H9 (cell line): Measurements from ENCODE around the gene NBPF4. TPM values are rescaled to one million over a fixed set of nuclear protein-coding genes. Genes with fewer than 3 reads are reported as not detected.
"Not testable (repeated sequence)": the region's sequence is repeated elsewhere in the genome, so short reads cannot be mapped to it uniquely, and the experiment has no call there.

Source experiments
- DNase-seq: peaks from one replicate; pipeline ENCODE4 v3.0.0-alpha.2; 2017
- H2AFZ ChIP-seq: one replicate; pipeline ENCODE4 v1.6.1; 2013; ENCODE audit warnings: mild to moderate bottlenecking, low read length, control low read depth, moderate library complexity
- H2AK5ac ChIP-seq: 2 replicates; pipeline ENCODE4 v1.6.1; 2013; ENCODE audit warnings: low read length, control low read depth, mixed read lengths; ENCODE audit not compliant: insufficient read length
- H2BK120ac ChIP-seq: one replicate; pipeline ENCODE4 v1.6.1; 2013; ENCODE audit warnings: low read depth, mild to moderate bottlenecking, low read length, control low read depth, inconsistent platforms; ENCODE audit not compliant: poor library complexity, severe bottlenecking
- H2BK12ac ChIP-seq: 2 replicates; pipeline ENCODE4 v1.6.1; 2013; ENCODE audit warnings: low read length, control low read depth, mixed read lengths, low read depth; ENCODE audit not compliant: insufficient read length
- H2BK15ac ChIP-seq: 2 replicates; pipeline ENCODE4 v1.6.1; 2013; ENCODE audit warnings: low read depth, low read length, control low read depth
- H2BK20ac ChIP-seq: one replicate; pipeline ENCODE4 v1.6.1; 2013; ENCODE audit warnings: low read depth, mild to moderate bottlenecking, low read length, control low read depth, inconsistent platforms; ENCODE audit not compliant: poor library complexity, severe bottlenecking
- H2BK5ac ChIP-seq: 2 replicates; pipeline ENCODE4 v1.6.1; 2013; ENCODE audit warnings: low read length, control low read depth, mixed read lengths; ENCODE audit not compliant: insufficient read length
- H3K14ac ChIP-seq: 2 replicates; pipeline ENCODE4 v1.6.1; 2013; ENCODE audit warnings: low read length, control low read depth; ENCODE audit not compliant: insufficient read depth
- H3K18ac ChIP-seq: 2 replicates; pipeline ENCODE4 v1.6.1; 2013; ENCODE audit warnings: low read depth, mild to moderate bottlenecking, mixed read lengths, low read length, control low read depth; ENCODE audit not compliant: insufficient read length
- H3K23ac ChIP-seq: 2 replicates; pipeline ENCODE4 v1.6.1; 2013; ENCODE audit warnings: low read length, control low read depth, mixed read lengths, low read depth; ENCODE audit not compliant: insufficient read length
- H3K23me2 ChIP-seq: 2 replicates; pipeline ENCODE4 v1.6.1; 2013; ENCODE audit warnings: low read depth, mild to moderate bottlenecking, mixed read lengths, low read length, control low read depth; ENCODE audit not compliant: insufficient read length, poor library complexity, severe bottlenecking
- H3K27ac ChIP-seq: 2 replicates; pipeline ENCODE4 v1.5.1; 2013; ENCODE audit warnings: low read length, control low read depth, mixed read lengths, low read depth; ENCODE audit not compliant: insufficient read length
- H3K27me3 ChIP-seq: 2 replicates; pipeline ENCODE4 v1.6.1; 2013; ENCODE audit warnings: low read length, control low read depth, inconsistent platforms; ENCODE audit not compliant: insufficient read depth
- H3K4ac ChIP-seq: 2 replicates; pipeline ENCODE4 v1.6.1; 2013; ENCODE audit warnings: low read depth, mild to moderate bottlenecking, control low read depth, inconsistent platforms, low read length, moderate library complexity
- H3K4me1 ChIP-seq: 2 replicates; pipeline ENCODE4 v1.6.1; 2013; ENCODE audit warnings: low read length, control low read depth, inconsistent platforms; ENCODE audit not compliant: insufficient read depth
- H3K4me2 ChIP-seq: 2 replicates; pipeline ENCODE4 v1.6.1; 2013; ENCODE audit warnings: low read length, control low read depth, mixed read lengths; ENCODE audit not compliant: insufficient read length, insufficient read depth
- H3K56ac ChIP-seq: 2 replicates; pipeline ENCODE4 v1.6.1; 2013; ENCODE audit warnings: low read depth, mild to moderate bottlenecking, mixed read lengths, low read length, control low read depth; ENCODE audit not compliant: insufficient read length
- H3K79me1 ChIP-seq: 2 replicates; pipeline ENCODE4 v1.6.1; 2013; ENCODE audit warnings: low read depth, mild to moderate bottlenecking, moderate library complexity, low read length, control low read depth, inconsistent platforms; ENCODE audit not compliant: insufficient read depth, poor library complexity, severe bottlenecking
- H3K79me2 ChIP-seq: 2 replicates; pipeline ENCODE4 v1.6.1; 2013; ENCODE audit warnings: low read length, control low read depth, inconsistent platforms; ENCODE audit not compliant: insufficient read depth
- H3K9ac ChIP-seq: 2 replicates; pipeline ENCODE4 v1.6.1; 2013; ENCODE audit warnings: low read length, control low read depth, mixed read lengths; ENCODE audit not compliant: insufficient read length; ENCODE audit errors: extremely low read depth
- H3K9me3 ChIP-seq: one replicate; pipeline ENCODE4 v1.6.1; 2013; ENCODE audit warnings: low read depth, low read length, inconsistent platforms; ENCODE audit not compliant: control insufficient read depth
- H3T11ph ChIP-seq: one replicate; pipeline ENCODE4 v1.6.1; 2013; ENCODE audit warnings: mild to moderate bottlenecking, low read length, control low read depth, inconsistent platforms
- H4K20me1 ChIP-seq: one replicate; pipeline ENCODE4 v1.6.1; 2013; ENCODE audit not compliant: control insufficient read depth, insufficient read length, insufficient read depth
- H4K5ac ChIP-seq: 2 replicates; pipeline ENCODE4 v1.6.1; 2013; ENCODE audit warnings: low read depth, mild to moderate bottlenecking, mixed read lengths, low read length, control low read depth; ENCODE audit not compliant: insufficient read length
- H4K8ac ChIP-seq: replicated peaks from 2 replicates; pipeline ENCODE4 v1.6.1; 2013; ENCODE audit warnings: low read length, control low read depth, mixed read lengths, low read depth; ENCODE audit not compliant: insufficient read length
- H4K91ac ChIP-seq: 2 replicates; pipeline ENCODE4 v1.6.1; 2013; ENCODE audit warnings: low read depth, mild to moderate bottlenecking, moderate library complexity, mixed read lengths, low read length, control low read depth; ENCODE audit not compliant: insufficient read length
- H3K27ac Mint-ChIP-seq, 3 experiments: 2 replicates in 2 of 3; 3 replicates in 1 of 3; pipeline ENCODE4 v1.8.0; 2020 to 2021; ENCODE audit warnings: mixed read lengths in 3 of 3, mild to moderate bottlenecking in 1 of 3, moderate library complexity in 1 of 3
- H3K27me3 Mint-ChIP-seq: 2 replicates; pipeline ENCODE4 v1.8.0; 2021; ENCODE audit warnings: low read depth, mild to moderate bottlenecking, moderate library complexity, mixed read lengths
- H3K36me3 Mint-ChIP-seq, 3 experiments: 2 replicates in 2 of 3; 3 replicates in 1 of 3; pipeline ENCODE4 v1.8.0; 2020 to 2021; ENCODE audit warnings: low read depth in 3 of 3, mixed read lengths in 3 of 3; ENCODE audit not compliant: insufficient read depth in 1 of 3
- H3K4me1 Mint-ChIP-seq, 2 experiments: 2 replicates each; pipeline ENCODE4 v1.8.0; 2020; ENCODE audit warnings: mixed read lengths in 2 of 2
- H3K4me3 Mint-ChIP-seq, 2 experiments: 2 replicates in 1 of 2; 3 replicates in 1 of 2; pipeline ENCODE4 v1.8.0; 2020 to 2021; ENCODE audit warnings: mild to moderate bottlenecking in 2 of 2, mixed read lengths in 2 of 2, moderate library complexity in 1 of 2
- H3K9me3 Mint-ChIP-seq, 2 experiments: 2 replicates in 1 of 2; 3 replicates in 1 of 2; pipeline ENCODE4 v1.8.0; 2020; ENCODE audit warnings: mild to moderate bottlenecking in 2 of 2, mixed read lengths in 2 of 2, moderate library complexity in 1 of 2
- WGBS: extraction: QIAGEN DNeasy Blood & Tissue Kit; methylation state at CpG from one replicate; pipeline ENCODE4 v1.1.7; 2013; ENCODE audit warnings: missing lambda C conversion rate, low lambda C conversion rate, mixed read lengths; ENCODE audit not compliant: insufficient read length; ENCODE audit errors: extremely low coverage; 5-methylcytosine and 5-hydroxymethylcytosine counted together
- total RNA-seq: library from RNA; stranded (reverse); gene quantifications from 2 replicates; pipeline ENCODE4 v1.2.1, GENCODE V29; 2021

The NBPF4 gene
- total RNA-seq, 1 experiment from 2014 or later, result not detected

DNA sequence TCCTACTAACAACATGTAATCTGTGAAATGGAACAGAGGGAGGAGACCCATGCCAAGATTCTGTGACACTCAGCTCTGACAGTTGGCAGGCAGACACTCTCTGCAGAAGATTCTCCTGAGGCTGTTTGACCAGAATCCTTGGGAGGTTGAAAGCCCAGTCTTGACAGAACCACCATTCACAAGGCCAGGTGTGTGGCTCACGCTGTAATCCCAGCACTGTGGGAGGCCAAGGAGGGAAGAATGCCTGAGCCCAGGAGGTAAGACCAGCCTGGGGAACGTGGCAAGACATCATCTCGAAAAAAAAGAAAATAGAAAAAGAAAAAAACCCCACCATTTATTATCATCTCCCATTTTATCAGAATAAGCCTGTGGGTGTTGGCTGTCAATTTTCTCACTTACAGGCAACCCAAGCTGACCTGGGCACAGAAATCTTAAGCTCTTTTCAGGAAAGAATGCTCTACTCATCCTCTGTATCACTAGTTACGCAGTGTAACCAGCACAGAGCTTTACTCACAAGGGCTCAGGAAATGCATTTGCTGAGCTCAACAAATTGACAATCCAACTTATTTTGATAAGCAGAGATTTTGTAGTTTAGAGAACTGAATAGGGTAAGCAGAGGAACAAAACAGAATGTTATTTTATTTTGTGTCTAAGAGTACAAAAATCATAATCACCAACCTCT is 16.8 kb upstream of the NBPF4 start:
- not testable (repeated sequence) for H3K27ac ChIP-seq, H3K23ac ChIP-seq, H3K27ac Mint-ChIP-seq, H3K36me3 Mint-ChIP-seq, H2BK5ac ChIP-seq, H2AFZ ChIP-seq, H2AK5ac ChIP-seq, H4K5ac ChIP-seq, H4K8ac ChIP-seq, H3K27me3 Mint-ChIP-seq, H2BK20ac ChIP-seq, H2BK15ac ChIP-seq, H2BK12ac ChIP-seq, H3K79me1 ChIP-seq, H3K4me1 ChIP-seq, DNase-seq, H3K79me2 ChIP-seq, H3K4me3 Mint-ChIP-seq, H3K4me2 ChIP-seq, H3K23me2 ChIP-seq, H3K9me3 Mint-ChIP-seq, H3K4ac ChIP-seq, H3K56ac ChIP-seq, H3K14ac ChIP-seq, H4K20me1 ChIP-seq, H3K9me3 ChIP-seq, H3K18ac ChIP-seq, H3K4me1 Mint-ChIP-seq, H3K27me3 ChIP-seq, H3K9ac ChIP-seq, H2BK120ac ChIP-seq, H4K91ac ChIP-seq, H3T11ph ChIP-seq
- WGBS, result no CpG with 5 or more reads among the region's 4 CpGs

DNA sequence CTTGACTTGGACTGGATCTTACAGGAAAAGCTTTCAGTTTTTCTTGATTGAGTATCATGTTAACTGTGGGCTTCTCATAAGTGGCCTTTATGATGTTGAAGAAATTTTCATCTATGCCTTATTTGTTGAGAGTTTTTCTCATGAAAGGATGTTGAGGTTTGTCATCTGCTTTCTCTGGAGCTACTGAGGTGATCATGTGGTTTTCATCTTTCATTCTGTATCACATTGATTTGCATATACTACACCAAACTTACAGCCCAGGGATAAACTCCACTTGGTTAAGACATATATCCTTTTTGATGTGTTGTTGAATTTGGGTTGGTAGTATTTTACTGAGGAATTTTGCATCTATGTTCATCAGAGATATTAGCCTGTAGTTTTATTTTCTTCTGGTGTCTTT is 11.6 kb upstream of the NBPF4 start:
- H3K4me3 Mint-ChIP-seq, H4K91ac ChIP-seq, H3K27ac Mint-ChIP-seq, H3K79me1 ChIP-seq, H3K23me2 ChIP-seq, H3K79me2 ChIP-seq, H2BK12ac ChIP-seq, H3K27me3 Mint-ChIP-seq, H2BK15ac ChIP-seq, H3K14ac ChIP-seq, H3K4me2 ChIP-seq, H3K27me3 ChIP-seq, H3K4me1 ChIP-seq, H3K9me3 Mint-ChIP-seq, H3K23ac ChIP-seq, H4K5ac ChIP-seq, H3K36me3 Mint-ChIP-seq, H3K18ac ChIP-seq, H3K4ac ChIP-seq, H3K4me1 Mint-ChIP-seq, H2BK5ac ChIP-seq, DNase-seq, H2AFZ ChIP-seq, H4K8ac ChIP-seq, H3K9me3 ChIP-seq, H2AK5ac ChIP-seq, H4K20me1 ChIP-seq, H3K9ac ChIP-seq, H3K56ac ChIP-seq, H3K27ac ChIP-seq, H3T11ph ChIP-seq, H2BK120ac ChIP-seq, H2BK20ac ChIP-seq: not testable (repeated sequence)
